Fibroblast of mammary gland (primary cell): Measurements from ENCODE around the gene HEBP1.

ENCODE experiments used
- DNase-seq: peaks from one replicate; pipeline ENCODE4 v3.0.0-alpha.2; 2010; ENCODE audit warnings: low read depth
- H3K4me3 ChIP-seq: 2 replicates; pipeline ENCODE4 v1.5.1; 2011; ENCODE audit warnings: low read depth, mild to moderate bottlenecking, low read length, moderate library complexity; ENCODE audit not compliant: control insufficient read depth
- CTCF ChIP-seq: conservative IDR thresholded peaks from 2 replicates; pipeline ENCODE4 v1.5.1; 2011; ENCODE audit warnings: low read depth, low read length, inconsistent platforms; ENCODE audit not compliant: control insufficient read depth, insufficient read depth

HEBP1 gene

GRCh38 chr12:12984149-12984548 is 15.9 kb downstream of the HEBP1 start:
- TF ChIP-seq CTCF, result no peak
- no peak overlapping the region for H3K4me3 ChIP-seq
- no peak for DNase-seq

GRCh38 chr12:12983420-12984035 is 16.5 kb downstream of the HEBP1 start:
- no peak overlapping the region for H3K4me3 ChIP-seq
- DNase-seq, result peak; percentile 74
- peak; percentile 72 for TF ChIP-seq CTCF

GRCh38 chr12:12982331-12982730 is 17.7 kb downstream of the HEBP1 start:
- no peak overlapping the region for H3K4me3 ChIP-seq
- TF ChIP-seq CTCF, result no peak
- no peak for DNase-seq

- DNase-seq, result peak; percentile 97
- no peak overlapping the region for H3K4me3 ChIP-seq
- no peak for TF ChIP-seq CTCF
Observed at GRCh38 chr12:12979731-12980259, 20.3 kb downstream of the HEBP1 start.

- TF ChIP-seq CTCF, result no peak
- peak; percentile 44 for DNase-seq
- H3K4me3 ChIP-seq, result no peak overlapping the region
Observed at GRCh38 chr12:12979126-12979525, 20.9 kb downstream of the HEBP1 start.

GRCh38 chr12:12977231-12977630 is 22.8 kb downstream of the HEBP1 start:
- no peak overlapping the region for H3K4me3 ChIP-seq
- no peak for TF ChIP-seq CTCF
- no peak for DNase-seq
